GM19397 (cell line): Measurements from ENCODE around the gene BBLN.
"Not testable (repeated sequence)": the region's sequence is repeated elsewhere in the genome, so short reads cannot be mapped to it uniquely, and the experiment has no call there.

Experiments
- ATAC-seq: cut with Tn5 transposase; IDR thresholded peaks from one replicate; pipeline ENCODE4 v1.9.1; 2021; ENCODE audit warnings: mild to moderate bottlenecking, moderate library complexity; ENCODE audit not compliant: unreplicated experiment

The BBLN gene, protein sequence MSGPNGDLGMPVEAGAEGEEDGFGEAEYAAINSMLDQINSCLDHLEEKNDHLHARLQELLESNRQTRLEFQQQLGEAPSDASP

DNA sequence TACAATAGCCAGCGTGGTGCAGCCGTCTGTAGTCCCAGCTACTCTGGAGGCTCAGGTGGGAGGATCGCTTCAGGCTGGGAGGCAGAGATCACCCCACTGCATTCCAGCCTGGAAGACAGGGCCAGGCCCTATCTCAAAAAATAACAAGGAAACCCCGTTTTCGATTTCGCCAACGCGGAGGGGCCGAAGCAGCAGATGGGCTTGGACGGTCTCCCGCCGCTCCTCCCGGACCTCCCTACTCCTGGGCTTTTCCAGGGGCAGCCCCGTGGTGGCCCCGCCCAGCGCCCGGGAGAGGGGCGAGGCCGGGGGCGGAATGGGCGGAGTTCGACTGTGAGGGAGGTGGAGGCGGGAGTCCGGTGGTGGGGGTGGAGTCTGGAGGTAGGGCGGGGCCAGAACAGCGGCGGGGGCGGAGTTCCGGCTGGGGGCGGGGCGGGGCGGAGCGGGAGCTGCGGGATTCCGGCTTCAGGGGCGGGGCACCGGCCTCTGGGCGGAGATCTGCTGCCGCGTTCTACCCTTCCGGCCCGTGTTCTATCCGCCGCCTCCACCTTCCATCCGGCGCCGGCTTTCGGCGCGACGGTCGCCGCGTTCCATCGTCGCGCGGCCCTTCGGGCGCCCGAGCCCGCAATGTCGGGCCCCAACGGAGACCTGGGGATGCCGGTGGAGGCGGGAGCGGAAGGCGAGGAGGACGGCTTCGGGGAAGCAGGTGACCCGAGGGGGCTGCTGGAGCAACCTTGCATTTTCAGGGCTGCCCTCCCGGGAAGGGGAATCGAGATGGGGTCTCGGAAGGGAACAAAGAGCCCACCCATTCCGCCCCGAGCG, at the start of gene BBLN:
Gene BBLN (plus strand): TSS at position 482 of the 819 bp plus-strand sequence. CDS start 143 bp downstream, at position 625.
- ATAC-seq, result peak; percentile 79

DNA sequence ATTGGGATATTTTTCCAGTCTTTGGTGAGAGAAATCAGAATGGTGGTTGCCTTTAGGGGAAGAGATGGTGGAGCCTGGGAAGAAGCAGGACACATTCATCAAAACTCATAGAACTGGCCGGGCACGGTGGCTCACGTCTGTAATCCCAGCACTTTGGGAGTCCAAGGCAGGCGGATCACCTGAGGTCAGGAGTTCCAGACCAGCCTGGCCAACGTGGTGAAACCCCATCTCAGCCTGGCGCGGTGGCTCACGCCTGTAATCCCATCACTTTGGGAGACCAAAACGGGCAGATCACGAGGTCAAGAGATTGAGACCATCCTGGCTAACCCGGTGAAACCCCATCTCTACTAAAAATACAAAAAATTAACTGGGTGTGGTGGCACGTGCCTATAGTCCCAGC, 48.3 kb upstream of the BBLN start:
- ATAC-seq, result not testable (repeated sequence)

DNA sequence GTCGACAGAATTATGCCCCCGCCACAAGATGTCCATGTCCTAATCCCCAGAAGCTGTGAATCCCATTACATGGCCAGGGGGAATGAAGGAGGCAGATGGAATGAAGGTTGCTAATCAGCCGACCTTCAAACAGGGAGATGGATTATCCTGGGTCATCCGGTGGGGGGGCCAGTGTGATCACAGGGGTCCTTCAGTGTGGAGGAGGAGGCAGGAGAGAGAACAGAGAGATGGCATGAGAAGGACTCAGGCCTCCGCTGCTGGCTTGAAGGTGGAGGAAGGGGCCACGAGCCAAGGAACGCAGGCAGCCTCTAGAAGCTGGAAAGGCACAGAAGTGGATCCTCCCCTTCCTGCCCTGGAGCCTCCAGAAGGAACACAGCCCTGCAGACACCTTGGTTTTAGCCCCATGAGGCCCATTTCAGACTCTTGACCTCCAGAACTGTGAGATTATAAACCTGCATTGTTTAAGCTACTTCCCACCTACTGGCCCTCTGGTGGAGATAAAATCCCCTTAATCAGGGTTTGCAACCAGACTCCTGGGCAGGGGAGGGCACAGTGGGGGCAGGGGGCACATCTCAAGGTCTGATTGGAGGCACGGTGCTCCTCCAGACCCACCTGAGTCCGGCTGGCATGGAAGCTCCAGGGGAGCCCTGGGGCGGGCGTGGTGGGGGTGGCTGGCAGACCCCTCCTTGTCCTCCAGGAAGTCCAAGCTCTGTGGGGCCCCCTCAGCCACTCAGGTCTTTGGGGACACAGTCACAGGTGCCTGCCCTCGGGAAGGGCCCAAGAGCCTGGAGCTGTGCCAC, 46.3 kb upstream of the BBLN start:
- ATAC-seq, result no peak

DNA sequence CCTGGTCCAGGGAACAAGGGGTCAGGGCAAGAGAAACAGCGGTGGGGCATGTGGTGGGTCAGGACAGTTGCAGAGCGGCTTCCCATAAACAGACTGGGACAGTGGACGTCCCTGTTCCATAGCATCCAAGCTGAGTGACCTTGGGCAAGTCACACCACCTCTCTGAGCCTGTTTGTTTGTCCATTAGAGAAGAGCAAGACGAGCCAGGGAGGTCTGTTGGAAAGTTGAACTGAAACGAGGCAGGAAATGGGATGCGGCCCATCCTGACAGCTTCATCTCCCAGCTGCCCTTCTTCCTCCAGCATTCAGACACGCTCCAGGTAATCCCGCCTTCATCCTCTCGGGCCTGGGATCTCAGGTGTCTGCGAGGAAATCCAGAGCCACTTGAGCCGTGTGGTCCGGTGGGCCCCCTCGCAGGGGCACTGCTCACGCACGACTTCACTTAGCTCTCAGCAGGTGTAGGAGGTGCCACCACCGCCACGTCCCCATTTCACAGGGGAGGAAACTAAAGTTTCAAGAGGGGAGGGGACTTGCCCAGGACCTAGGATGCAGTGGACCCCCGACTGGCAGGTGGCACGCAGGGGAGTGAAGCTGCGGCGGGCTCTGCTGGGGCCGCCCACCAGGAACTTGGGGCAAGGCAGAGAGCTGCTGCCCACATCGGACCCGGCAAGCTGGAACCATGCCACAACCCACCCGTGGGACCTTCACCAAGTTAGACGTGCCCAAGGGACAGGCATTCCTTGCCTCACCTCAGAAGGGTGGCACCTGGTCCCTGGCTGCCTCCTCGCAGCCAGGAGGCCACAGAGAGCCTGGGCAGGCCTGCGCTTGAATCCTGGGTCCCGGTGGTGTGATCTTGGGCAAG, 45.5 kb upstream of the BBLN start:
- no peak for ATAC-seq

DNA sequence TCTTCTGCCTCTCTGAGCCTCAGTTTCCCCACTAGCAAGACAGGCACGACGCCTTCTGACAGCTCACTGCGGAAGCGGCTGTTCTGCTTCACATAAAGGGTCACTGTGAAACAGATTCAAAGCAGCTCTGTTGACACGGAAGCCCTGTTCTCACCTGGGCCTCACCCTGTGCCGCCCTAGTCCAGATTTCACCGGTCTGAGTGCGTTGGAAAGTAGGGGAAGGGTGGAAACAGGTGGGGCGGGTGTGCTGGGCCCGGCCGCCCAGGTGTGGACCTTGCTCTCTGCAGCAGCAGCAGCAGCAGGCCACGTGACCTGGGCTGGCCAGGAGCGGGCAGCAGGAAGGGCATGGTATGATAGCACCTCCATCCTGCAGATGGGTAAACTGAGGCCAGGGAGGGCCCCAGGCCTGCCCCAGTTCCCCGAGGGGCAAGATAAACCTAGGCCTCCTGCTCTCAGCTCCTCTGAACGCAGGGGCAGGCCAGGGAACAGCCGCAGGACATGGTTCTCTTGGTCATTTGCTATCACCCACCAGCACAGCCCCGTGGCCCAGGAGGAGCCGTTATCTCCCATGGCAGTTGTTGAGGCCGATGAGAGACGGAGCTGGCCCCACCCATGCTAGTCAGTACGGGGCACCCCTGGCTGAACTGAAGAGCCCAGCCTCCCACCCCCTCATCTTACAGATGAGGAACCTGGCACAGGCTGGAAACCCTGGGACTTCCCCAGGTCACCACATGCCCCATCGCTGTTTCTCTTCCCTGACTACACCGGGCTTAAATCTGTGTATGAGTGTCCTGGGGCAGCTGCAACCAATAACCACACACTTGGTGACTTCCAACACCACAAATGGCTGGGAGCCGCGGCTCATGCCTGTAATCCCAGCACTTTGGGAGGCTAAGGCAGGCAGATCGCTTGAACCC, 44.6 kb upstream of the BBLN start:
- no peak for ATAC-seq

DNA sequence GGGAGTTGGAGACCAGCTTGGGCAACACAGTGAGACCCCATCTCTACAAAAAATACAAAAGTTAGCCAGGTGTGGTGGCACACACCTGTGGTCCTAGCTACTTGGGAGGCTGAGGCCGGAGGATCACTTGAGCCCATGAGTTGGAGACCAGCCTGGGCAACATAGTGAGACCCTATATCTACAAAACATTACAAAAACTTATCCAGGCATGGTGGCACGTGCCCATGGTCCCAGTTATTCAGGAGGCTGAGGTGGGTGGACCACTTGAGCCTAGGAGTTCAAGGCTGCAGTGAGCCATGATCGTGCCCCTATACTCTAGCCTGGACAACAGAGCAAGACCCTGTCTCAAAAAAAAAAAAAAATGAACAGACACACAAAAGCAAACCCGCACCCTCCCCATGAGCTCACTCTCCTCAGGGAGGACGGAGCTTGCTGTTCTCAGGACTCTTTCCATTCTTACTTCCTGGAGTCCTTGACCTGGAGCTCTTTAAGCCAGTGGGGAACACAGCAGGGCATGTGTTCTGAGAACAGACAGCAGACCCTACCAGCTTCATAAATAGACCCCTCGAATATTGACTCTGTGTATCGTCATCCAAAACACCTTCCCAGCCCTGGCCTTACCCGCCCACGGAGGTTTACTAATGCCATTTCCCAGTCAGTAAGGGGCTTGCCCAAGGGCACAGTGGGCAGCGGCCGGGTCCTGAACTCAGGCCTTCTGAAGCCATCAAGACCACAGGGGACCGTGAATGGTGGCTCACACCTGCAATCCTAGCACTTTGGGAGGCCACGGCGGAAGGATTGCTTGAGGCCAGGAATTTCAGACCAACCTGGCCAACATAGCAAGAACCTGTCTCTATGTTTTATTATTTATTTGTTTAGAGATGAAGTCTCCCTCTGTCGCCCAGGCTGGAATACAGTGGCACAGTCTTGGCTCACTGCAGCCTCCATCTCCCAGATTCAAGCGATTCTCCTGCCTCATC, 43.7 kb upstream of the BBLN start:
- ATAC-seq, result no peak

DNA sequence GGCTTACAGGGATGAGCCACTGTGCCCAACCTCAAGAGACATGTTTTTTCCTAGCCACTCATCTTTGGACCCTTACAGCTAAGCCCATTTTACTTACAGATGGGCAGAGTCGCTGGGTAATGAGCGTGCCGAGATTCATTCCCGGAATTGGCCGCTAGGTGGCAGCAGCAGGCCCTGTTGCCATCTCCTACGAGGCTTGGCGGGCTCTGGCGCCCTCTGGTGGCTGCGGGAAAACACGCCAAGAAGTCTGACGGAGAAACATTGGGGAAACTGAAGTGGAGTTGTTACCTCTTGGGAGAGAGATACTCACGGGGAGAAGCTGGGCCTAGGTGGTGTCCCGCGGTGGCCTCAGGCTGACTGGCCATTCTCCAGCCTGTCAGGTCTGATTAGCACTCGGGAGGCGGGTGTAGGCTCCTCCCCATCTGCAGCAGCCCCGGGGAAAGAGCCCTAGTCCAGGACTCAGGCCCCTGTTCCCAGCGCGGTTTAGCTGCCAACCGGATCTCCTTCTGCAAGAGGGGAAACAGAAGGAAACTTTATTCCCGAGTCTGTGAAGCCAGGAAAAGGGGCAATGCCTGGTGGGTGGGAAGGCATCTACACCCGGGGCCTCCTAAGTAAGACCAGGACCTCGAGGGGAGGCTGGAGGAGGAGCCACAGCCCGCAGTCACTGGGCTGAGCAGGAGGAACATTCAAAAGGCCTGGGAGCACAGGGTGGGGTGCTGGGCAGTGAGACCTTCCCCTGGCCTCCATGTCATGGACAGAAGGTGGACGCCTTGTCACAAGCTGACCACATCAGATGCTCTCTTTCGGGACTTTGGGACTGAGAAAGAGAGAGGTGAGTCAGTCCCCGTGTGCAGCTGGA, 42.2 kb upstream of the BBLN start:
- peak; percentile 54 for ATAC-seq

DNA sequence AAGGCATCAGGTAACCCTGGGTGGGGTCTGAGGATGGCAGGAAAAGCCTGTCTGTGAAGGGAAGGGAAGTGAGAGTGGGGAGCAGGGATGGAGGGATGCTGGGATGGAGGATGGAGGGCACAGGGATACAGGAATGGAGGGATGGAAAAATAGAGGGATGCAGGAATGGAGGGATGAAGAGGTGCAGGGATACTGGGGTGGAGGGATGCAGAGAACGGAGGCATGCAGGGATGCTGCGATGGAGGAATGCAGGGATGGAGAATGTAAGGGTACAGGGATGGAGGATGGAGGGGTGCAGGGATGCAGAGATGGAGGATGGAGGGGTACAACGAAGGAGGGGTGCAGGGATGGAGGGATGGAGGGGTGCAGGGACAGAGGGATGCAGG, 41.6 kb upstream of the BBLN start:
- no peak for ATAC-seq

DNA sequence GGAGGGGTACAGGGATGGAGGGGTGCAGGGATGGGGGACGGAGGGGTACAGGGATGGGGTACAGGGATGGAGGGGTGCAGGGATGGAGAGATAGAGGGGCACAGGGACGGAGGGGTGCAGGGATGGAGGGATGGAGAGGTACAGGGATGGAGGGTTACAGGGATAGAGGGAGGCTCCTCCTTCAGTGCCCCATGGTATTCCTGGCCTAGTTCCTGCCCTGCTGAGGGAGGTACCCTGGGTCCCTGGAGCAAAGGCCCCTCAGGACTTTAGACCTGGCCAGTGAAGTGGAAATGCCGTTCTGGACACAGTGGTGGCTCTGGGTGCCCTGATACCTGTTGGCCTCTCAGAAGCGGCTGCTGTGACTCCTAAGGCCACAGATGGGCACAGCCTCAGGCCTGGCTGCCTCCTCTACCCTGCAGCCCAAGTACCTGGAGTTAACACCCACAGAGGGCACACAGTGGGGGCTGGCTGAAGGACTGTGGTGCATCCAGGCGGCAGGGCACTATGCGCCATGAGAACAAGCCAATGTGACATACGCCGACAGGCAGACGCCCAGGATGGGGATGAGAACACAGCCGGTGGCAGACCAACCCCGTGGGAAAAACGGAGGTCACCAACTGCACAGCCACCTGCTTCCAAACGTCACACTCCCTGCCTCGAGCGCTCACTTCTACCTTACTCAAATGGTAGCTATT, 40.9 kb upstream of the BBLN start:
- ATAC-seq, result no peak

DNA sequence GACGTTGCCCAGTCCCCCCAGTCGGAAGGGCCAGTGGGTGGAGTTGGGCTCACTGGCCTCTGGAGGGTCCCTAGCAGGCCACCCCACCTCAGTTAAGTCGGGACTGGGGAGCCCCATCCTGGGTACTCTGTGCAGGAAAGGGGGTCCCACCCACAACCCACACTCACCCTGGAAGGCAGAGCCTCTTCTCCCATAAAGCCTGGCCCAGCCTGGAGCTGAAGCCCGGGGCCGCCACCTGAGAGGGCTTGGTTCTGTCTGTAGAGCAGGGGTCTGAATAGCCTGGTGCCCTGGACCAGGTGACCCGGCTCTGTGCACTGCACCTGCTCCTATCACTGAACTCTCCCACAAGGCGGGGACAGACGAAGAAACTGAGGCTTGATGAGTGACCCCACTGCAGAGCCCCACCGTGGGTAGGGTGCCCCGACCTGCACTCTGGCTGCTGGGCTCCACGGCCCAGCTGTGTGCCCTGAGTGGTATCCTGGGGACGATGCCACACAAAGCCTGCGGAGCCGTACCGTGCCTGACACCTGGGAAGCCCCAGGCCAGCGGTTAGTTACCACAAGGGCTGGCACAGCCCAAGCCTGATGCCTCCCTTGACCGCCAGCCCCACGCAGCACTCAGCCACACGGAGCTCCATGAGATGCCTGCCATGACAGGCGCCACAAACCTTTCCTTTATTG, 39.9 kb upstream of the BBLN start:
- no peak for ATAC-seq

DNA sequence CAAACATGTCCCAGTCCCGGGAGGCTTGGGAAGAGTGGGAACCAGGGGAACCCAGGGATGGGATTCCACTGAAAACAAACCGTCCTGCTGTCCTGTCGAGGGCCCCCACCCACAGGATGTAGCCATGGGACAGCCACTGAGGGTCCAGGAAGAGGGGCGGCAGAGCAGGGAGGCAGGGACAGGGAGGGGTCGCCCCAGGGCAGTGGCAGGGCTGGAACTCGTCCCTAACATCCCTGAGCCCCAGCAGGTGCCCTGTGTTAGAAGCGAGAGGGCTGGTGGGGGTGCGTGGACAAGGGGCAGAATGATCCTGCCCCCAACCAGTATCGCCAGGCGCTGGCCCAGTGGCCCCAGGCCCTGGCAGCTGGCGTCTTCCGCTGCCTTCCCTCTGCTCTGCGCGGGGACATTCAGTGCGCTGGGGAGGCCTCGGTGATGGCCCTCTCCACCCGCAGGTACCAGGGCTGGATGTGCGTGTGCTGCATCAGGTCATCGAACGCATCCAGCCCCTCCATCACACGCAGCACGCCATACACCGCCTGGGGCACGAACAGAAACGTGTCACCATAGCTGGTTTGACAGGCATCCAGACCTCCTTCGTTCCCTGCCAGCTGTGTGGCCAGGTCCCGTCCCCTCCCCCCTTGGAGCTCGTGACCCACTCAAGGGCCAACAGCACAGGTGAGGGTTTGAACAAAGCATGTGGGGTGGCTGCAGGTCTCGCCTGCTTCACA, 39.2 kb upstream of the BBLN start:
- ATAC-seq, result no peak

DNA sequence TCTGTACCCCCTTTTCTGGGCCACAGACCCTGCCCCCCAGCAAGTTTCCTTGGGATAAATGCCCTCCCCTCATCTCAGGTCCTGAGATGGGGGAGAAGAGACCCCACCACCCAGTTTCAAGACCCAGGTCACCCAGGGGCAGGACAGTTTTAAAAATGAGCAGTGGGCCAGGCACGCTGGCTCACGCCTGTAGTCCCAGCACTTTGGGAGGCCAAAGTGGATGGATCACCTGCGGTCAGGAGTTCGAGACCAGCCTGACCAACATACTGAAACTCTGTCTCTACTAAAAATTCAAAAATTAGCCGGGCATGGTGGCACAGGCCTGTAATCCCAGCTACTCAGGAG, 38.6 kb upstream of the BBLN start:
- no peak for ATAC-seq

DNA sequence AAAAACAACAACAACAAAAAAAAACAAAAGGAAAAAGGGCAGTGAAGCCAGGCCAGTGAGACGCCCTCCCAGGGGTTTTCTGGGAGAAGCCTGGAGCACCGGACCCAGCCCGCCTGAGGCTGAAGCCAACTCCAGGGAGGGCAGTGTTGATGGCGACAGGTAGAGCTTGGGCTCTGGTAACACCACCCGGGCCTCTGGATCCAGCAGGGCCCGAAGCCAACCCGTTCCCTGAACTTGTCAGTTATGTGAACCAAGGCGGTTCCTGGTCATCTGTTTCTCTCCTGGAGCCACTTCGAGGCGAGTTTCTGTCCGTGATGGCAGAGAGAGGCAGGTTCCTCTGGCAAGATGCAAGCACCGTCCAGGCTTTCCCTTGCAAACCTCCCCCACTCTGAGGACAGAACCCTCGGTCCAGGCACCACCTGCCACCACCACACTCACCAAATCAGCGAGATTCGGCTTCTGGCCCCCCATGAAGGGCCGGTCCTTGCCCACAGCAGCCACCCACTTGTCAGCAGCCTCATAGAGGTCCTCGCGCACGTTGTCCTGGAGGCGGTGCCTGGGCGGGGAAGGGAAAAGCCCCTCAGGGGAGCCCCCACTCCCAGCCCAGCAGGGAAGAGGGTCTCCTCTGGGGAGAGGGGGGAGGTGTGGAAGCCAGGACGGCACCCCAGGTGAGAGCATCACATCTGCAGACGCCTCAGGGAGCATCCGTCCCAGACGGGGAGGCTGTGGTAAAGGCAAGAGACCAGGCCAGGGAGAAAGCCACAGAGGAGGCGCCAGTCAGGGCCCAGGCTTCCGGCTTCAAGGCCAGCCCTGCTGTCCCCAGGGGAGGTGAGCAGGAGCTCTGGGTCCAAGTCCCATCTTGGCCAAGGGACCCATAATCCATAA, 37.9 kb upstream of the BBLN start:
- no peak for ATAC-seq

DNA sequence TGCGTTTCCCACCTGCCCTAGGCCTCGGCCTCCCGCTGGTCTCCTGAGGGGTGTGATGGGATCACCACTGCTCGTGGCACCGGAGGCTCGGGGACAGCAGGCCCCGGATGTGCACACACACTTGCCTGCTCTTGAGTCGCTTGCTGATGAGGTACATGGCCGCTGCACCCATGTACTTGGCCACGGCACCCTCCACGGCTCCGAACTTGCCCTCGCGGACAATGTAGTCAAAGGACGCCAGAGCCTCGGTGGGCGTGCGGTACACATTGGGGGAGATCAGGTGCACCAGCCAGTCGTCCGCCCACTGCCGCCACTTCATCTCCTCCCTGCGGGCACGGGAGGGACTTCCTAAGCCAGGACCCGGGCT, 37.3 kb upstream of the BBLN start:
- ATAC-seq, result no peak

DNA sequence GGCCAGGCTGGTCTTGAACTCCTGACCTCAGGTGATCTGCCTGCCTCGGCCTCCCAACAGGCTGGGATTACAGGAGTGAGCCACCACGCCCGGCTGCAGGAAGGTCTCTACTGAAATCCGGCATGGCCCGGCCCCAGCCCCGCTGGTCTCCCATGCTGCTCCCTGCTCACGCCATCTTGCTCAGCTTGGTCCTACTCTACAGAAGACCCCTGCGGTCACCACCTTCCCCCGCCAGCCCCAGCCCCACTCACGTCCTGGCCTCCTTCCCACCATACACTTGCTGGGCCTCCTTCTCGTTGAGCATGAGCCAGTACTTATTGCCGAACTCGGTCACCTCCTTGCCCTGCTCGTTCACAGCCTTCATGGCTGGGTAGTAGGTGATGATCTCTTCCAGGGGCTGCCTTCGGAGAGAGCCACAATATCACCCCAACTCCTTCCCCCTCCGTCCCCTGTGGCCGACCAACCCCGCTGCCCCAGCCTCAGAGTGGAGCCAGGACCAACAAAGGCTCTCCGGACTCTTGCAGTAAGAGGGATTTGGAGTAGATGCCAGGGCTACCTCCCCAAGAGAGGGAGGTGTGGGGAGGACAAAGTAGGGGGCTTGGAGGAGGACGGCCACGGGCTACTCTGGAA, 36.5 kb upstream of the BBLN start:
- no peak for ATAC-seq
